Smooth muscle cell (in vitro differentiated cells): ENCODE results near the gene AMPH. TPM values are rescaled to one million over a fixed set of nuclear protein-coding genes. Genes with fewer than 3 reads are reported as not detected.

Experiments used
- DNase-seq: peaks from one replicate; lab custom pipeline; 2025; ENCODE audit not compliant: unreplicated experiment; lab: John Stamatoyannopoulos, UW
- H2AFZ ChIP-seq: fragments of 200-600 bp; sonication (generic); 2 replicates; pipeline ENCODE4 v1.6.0; 2016; ENCODE audit warnings: antibody characterized with exemption, low read depth, mild to moderate bottlenecking
- H3F3A ChIP-seq: fragments of 200-600 bp; sonication (generic); 2 replicates; pipeline ENCODE4 v1.6.0; 2017; ENCODE audit warnings: antibody characterized with exemption, low read depth
- H3K27ac ChIP-seq: fragments of 200-600 bp; sonication (generic); 2 replicates; pipeline ENCODE4 v1.5.1; 2016; ENCODE audit warnings: low read depth, mild to moderate bottlenecking
- H3K27me3 ChIP-seq: fragments of 200-600 bp; sonication (generic); 2 replicates; pipeline ENCODE4 v1.6.1; 2016; ENCODE audit warnings: low read depth, mild to moderate bottlenecking
- H3K36me3 ChIP-seq: fragments of 200-600 bp; sonication (generic); 2 replicates; pipeline ENCODE4 v1.5.1; 2016; ENCODE audit warnings: low read depth
- H3K4me1 ChIP-seq: fragments of 200-600 bp; sonication (generic); 2 replicates; pipeline ENCODE4 v1.5.1; 2016; ENCODE audit warnings: low read depth
- H3K4me2 ChIP-seq: fragments of 200-600 bp; sonication (generic); 2 replicates; pipeline ENCODE4 v1.6.0; 2016; ENCODE audit warnings: mild to moderate bottlenecking
- H3K4me3 ChIP-seq: fragments of 200-600 bp; sonication (generic); 2 replicates; pipeline ENCODE4 v1.5.1; 2016; ENCODE audit warnings: mild to moderate bottlenecking
- H3K79me2 ChIP-seq: fragments of 200-600 bp; sonication (generic); 2 replicates; pipeline ENCODE4 v1.6.0; 2016; ENCODE audit warnings: low read depth, mild to moderate bottlenecking
- H3K9ac ChIP-seq: fragments of 200-600 bp; sonication (generic); 2 replicates; pipeline ENCODE4 v1.6.0; 2016; ENCODE audit warnings: low read depth
- H3K9me3 ChIP-seq: fragments of 200-600 bp; sonication (generic); replicated peaks from 2 replicates; pipeline ENCODE4 v1.5.1; 2016; ENCODE audit warnings: low read depth
- H4K20me1 ChIP-seq: fragments of 200-600 bp; sonication (generic); 2 replicates; pipeline ENCODE4 v1.6.0; 2016; ENCODE audit warnings: low read depth
- WGBS: methylation state at CpG from one replicate; pipeline ENCODE4 v1.1.7; 2016; ENCODE audit warnings: low lambda C conversion rate; 5-methylcytosine and 5-hydroxymethylcytosine counted together
- polyA plus RNA-seq: library from polyadenylated mRNA; unstranded; fragments of >200 nt; fragmentation: Nextera tagmentation; extraction: Ambion mirVana; gene quantifications from 2 replicates; pipeline ENCODE4 v1.2.1, GENCODE V29; 2016
- total RNA-seq: library from RNA; depleted of rRNA; stranded (reverse); fragments of >200 nt; gene quantifications from 2 replicates; pipeline ENCODE4 v1.2.3, GENCODE V29; 2014
- TF ChIP-seq, protein P1 (sequence below): fragments of 200-600 bp; sonication (generic); IDR thresholded peaks from 2 replicates; pipeline ENCODE4 v1.5.1; 2017; ENCODE audit warnings: borderline replicate concordance, mild to moderate bottlenecking, antibody characterized with exemption; ENCODE audit not compliant: insufficient read depth, poor library complexity, severe bottlenecking

AMPH gene
- total and polyA plus RNA-seq, 2 experiments from 2014 or later: 1.6 to 2.4 TPM

DNA sequence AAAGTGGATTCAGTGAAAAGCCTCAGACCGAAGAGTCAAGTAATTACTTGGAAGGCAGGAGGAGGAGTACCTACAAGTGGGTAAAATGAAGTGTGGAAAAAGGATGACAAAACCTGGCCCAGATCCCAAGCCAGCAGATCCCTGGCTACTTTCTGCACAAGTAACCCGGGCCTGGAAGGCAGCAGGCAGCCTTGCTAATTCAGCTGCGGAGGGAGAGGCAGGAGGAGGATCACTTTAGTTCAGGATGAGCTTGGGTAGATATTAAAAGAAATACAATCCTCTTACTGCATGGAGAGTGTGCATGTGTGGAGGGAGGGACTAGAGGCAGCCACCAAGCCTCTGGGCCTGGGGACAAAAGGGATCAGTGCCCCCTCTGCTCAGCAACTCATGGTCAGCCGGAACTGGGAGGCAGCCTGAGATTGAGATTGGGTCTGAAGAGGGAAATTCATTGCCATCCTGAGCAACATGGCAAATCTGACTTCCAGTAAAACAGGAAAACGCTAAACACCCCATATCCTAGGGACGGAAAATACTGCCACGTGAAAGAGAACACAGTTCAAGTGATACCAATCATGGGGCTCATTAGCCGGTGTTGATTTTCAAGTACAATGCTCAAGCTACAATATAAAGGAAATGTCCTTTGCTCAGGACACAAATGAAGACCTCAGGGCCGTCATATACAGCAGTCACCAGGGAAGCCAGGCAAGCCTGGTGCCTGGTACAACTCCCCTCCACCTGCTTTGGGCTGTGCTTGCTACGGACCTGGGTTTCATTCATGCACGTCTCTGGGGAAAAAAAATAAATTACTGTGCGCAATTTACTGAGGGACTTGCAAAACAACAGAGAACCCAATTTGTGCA, 1.3 kb downstream of the AMPH start:
- Histone ChIP-seq H3K4me3 (peak overlapping the region; percentile 71), H3K27me3 (peaks cover 51% of the 10 kb centered on the region), H3K36me3 (no peaks in the 10 kb centered on the region), H3K4me2 (no peak overlapping the region), H4K20me1 (no peaks in the 10 kb centered on the region), H3K79me2 (no peaks in the 10 kb centered on the region), H3K27ac (no peak overlapping the region), H3K9me3 (no peaks in the 10 kb centered on the region), H3K9ac (no peak overlapping the region), H2AFZ (no peak overlapping the region), H3F3A (no peaks in the 10 kb centered on the region), H3K4me1 (no peaks in the 10 kb centered on the region)
- TF ChIP-seq, protein P1, sequence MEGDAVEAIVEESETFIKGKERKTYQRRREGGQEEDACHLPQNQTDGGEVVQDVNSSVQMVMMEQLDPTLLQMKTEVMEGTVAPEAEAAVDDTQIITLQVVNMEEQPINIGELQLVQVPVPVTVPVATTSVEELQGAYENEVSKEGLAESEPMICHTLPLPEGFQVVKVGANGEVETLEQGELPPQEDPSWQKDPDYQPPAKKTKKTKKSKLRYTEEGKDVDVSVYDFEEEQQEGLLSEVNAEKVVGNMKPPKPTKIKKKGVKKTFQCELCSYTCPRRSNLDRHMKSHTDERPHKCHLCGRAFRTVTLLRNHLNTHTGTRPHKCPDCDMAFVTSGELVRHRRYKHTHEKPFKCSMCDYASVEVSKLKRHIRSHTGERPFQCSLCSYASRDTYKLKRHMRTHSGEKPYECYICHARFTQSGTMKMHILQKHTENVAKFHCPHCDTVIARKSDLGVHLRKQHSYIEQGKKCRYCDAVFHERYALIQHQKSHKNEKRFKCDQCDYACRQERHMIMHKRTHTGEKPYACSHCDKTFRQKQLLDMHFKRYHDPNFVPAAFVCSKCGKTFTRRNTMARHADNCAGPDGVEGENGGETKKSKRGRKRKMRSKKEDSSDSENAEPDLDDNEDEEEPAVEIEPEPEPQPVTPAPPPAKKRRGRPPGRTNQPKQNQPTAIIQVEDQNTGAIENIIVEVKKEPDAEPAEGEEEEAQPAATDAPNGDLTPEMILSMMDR: no peak
- WGBS: 76% methylated on average over 12 of the region's 12 CpGs
- DNase-seq: no peak

DNA sequence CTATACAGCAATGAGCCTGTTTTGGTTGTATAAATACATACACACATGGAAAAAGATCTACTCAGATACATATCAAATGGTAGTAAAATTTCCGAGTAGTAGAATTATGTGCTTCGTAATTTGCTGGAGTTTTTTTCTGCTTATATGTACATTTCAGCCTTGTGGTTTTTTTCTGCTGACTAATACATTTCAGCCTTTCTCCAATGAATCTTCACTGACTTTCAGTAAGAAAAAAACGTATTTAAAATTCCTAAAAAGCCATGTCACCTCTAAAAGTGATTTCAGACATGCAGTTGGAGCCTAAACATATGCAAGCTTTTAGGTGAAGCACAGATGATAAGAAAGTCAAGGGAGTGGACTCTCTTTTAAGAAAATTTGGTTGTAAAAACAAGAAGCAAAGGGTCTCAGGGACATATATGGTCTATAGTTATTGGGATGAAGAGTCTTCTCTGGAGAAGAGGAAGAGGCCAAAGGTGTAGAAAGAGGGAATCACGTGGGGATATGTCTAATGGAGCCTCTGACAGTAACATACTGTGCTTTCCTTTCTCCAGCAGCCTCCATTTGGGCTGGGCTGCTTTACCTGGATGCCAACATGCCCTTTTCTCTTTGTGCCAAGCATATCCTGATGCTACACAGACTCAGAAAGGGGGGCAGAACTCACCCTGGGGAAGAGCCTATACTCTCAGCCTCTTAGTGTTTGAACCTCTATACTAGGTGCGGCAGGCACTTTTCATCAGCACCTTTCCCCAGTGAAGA, 2.4 kb downstream of the AMPH start:
- H3K36me3 ChIP-seq: no peaks in the 10 kb centered on the region
- no peak overlapping the region for H3K27ac ChIP-seq
- H3K4me2 ChIP-seq: peak overlapping the region; percentile 8
- peaks cover 40% of the 10 kb centered on the region for H3K27me3 ChIP-seq
- H3K79me2 ChIP-seq: no peaks in the 10 kb centered on the region
- H3K9me3 ChIP-seq: no peaks in the 10 kb centered on the region
- TF ChIP-seq, protein P1: no peak
- no peaks in the 10 kb centered on the region for H3K4me1 ChIP-seq
- no peak overlapping the region for H2AFZ ChIP-seq
- H3K9ac ChIP-seq: no peak overlapping the region
- no peak for DNase-seq
- H3K4me3 ChIP-seq: no peak overlapping the region
- WGBS: 47% methylated on average over 5 of the region's 5 CpGs
- no peaks in the 10 kb centered on the region for H3F3A ChIP-seq
- H4K20me1 ChIP-seq: no peaks in the 10 kb centered on the region

DNA sequence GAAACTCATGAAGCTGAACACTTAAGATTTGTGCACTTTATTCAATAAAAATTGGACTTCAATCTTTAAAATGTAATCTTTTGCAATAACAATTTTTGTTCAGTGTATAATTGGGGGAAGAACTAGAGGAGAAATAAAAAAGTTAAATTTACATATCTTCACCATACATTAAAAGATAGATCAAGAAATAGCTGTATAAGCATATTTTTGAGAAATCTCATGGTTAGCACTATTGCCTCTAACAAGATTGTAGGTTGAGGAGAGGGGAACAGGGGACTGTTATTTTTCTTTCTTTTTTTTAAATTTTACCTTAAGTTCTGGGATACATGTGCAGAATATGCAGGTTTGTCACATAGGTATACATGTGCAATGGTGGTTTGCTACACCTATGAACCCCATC, 5.3 kb downstream of the AMPH start:
- Histone ChIP-seq H4K20me1 (no peaks in the 10 kb centered on the region), H3F3A (no peaks in the 10 kb centered on the region)

More for the DNA sequence above, 5.3 kb downstream of the AMPH start:
- H3K9me3 ChIP-seq: no peaks in the 10 kb centered on the region
- no peak for DNase-seq
- H3K4me2 ChIP-seq: no peak overlapping the region
- H2AFZ ChIP-seq: no peak overlapping the region
- H3K79me2 ChIP-seq: no peaks in the 10 kb centered on the region
- H3K27ac ChIP-seq: no peak overlapping the region
- peaks cover 30% of the 10 kb centered on the region for H3K27me3 ChIP-seq
- no peaks in the 10 kb centered on the region for H3K4me1 ChIP-seq
- H3K4me3 ChIP-seq: no peak overlapping the region
- TF ChIP-seq, protein P1: no peak
- no peak overlapping the region for H3K9ac ChIP-seq
- H3K36me3 ChIP-seq: no peaks in the 10 kb centered on the region
